Measurements from ENCODE around the gene ZXDC.

Gene ZXDC

GRCh38 chr3:126496894-126497850 lies 21.5 kb upstream of the ZXDC start:
- no peaks in the 10 kb centered on the region for H3K9me3 ChIP-seq (ENCODE audit: control insufficient read depth, insufficient read depth, low read length)
- H3K4me3 ChIP-seq (ENCODE audit: low read length), result no peak overlapping the region
- no peaks in the 10 kb centered on the region for H3K79me2 ChIP-seq (ENCODE audit: control insufficient read depth, low read length)
- no peaks in the 10 kb centered on the region for H3F3A ChIP-seq (ENCODE audit: control insufficient read depth, insufficient read depth)
- H3K4me1 ChIP-seq (ENCODE audit: control insufficient read depth, low read length), result no peaks in the 10 kb centered on the region
- no peak overlapping the region for H3K4me2 ChIP-seq (ENCODE audit: low read length)
- H3K27me3 ChIP-seq (ENCODE audit: control insufficient read depth, low read length), result no peaks in the 10 kb centered on the region
- H3K36me3 ChIP-seq (ENCODE audit: control insufficient read depth, low read length), result no peaks in the 10 kb centered on the region
- no peaks in the 10 kb centered on the region for H3K9me2 ChIP-seq (replicated peaks; ENCODE audit: control insufficient read depth, low read length)
- H3K27ac ChIP-seq (ENCODE audit: low read depth, low read length), result no peak overlapping the region
- no peaks in the 10 kb centered on the region for H4K20me1 ChIP-seq (ENCODE audit: control insufficient read depth, insufficient read depth, low read depth, low read length)
- TF ChIP-seq EZH2phosphoT487 (IDR thresholded peaks at IDR 0.05; ENCODE audit: borderline replicate concordance, low read length) (no peak), CTCF (IDR thresholded peaks at IDR 0.05; ENCODE audit: low read depth, low read length, poor library complexity, severe bottlenecking) (no peak)

DNA sequence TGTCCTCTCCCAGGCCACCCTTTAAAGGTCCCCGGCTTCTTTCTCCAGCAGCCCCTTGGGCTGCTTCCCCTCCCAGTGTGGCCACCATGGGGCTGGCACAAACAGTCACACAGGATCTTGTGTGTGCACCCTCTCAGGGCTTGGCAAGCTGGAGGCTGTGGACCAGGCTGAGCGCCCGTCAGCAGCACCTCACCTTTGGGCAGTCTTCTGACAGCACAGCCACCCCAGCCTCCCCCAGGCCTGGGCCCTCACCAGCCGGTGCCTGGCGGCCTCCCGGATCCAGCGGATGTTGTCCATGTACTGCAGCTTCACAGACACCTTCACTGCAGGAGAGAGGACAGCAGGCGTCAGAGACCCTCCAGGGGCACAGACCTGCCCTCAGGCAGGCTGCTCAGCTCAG lies 20.1 kb upstream of the ZXDC start:
- no peak overlapping the region for H3K4me2 ChIP-seq (ENCODE audit: low read length)
- no peak for TF ChIP-seq CTCF (IDR thresholded peaks at IDR 0.05; ENCODE audit: low read depth, low read length, poor library complexity, severe bottlenecking)
- no peak for TF ChIP-seq EZH2phosphoT487 (IDR thresholded peaks at IDR 0.05; ENCODE audit: borderline replicate concordance, low read length)
- H3K4me1 ChIP-seq (ENCODE audit: control insufficient read depth, low read length), result no peaks in the 10 kb centered on the region
- no peaks in the 10 kb centered on the region for H3K36me3 ChIP-seq (ENCODE audit: control insufficient read depth, low read length)
- H3F3A ChIP-seq (ENCODE audit: control insufficient read depth, insufficient read depth), result no peaks in the 10 kb centered on the region
- no peak overlapping the region for H3K4me3 ChIP-seq (ENCODE audit: low read length)
- no peaks in the 10 kb centered on the region for H4K20me1 ChIP-seq (ENCODE audit: control insufficient read depth, insufficient read depth, low read depth, low read length)
- no peaks in the 10 kb centered on the region for H3K9me3 ChIP-seq (ENCODE audit: control insufficient read depth, insufficient read depth, low read length)
- H3K27me3 ChIP-seq (ENCODE audit: control insufficient read depth, low read length), result no peaks in the 10 kb centered on the region
- H3K27ac ChIP-seq (ENCODE audit: low read depth, low read length), result no peak overlapping the region
- no peaks in the 10 kb centered on the region for H3K9me2 ChIP-seq (replicated peaks; ENCODE audit: control insufficient read depth, low read length)
- no peaks in the 10 kb centered on the region for H3K79me2 ChIP-seq (ENCODE audit: control insufficient read depth, low read length)

GRCh38 chr3:126494970-126495230 lies 19.2 kb upstream of the ZXDC start:
- Histone ChIP-seq H3K27ac (ENCODE audit: low read depth, low read length) (no peak overlapping the region), H3K27me3 (ENCODE audit: control insufficient read depth, low read length) (no peaks in the 10 kb centered on the region), H3K4me3 (ENCODE audit: low read length) (no peak overlapping the region), H3K4me2 (ENCODE audit: low read length) (no peak overlapping the region), H3K9me3 (ENCODE audit: control insufficient read depth, insufficient read depth, low read length) (no peaks in the 10 kb centered on the region), H3K9me2 (replicated peaks; ENCODE audit: control insufficient read depth, low read length) (no peaks in the 10 kb centered on the region), H4K20me1 (ENCODE audit: control insufficient read depth, insufficient read depth, low read depth, low read length) (no peaks in the 10 kb centered on the region), H3K4me1 (ENCODE audit: control insufficient read depth, low read length) (no peaks in the 10 kb centered on the region), H3K36me3 (ENCODE audit: control insufficient read depth, low read length) (no peaks in the 10 kb centered on the region), H3F3A (ENCODE audit: control insufficient read depth, insufficient read depth) (no peaks in the 10 kb centered on the region), H3K79me2 (ENCODE audit: control insufficient read depth, low read length) (no peaks in the 10 kb centered on the region)
- TF ChIP-seq CTCF (IDR thresholded peaks at IDR 0.05; ENCODE audit: low read depth, low read length, poor library complexity, severe bottlenecking), result no peak
- no peak for TF ChIP-seq EZH2phosphoT487 (IDR thresholded peaks at IDR 0.05; ENCODE audit: borderline replicate concordance, low read length)

Data from DOHH2 (cell line).